Activated naive CD4-positive, alpha-beta T cell treated with anti-CD3 and anti-CD28 coated beads, Interleukin-2, amount 50 U/mL, for 24 hours (primary cell): ENCODE data around the gene CFAP54.
"Not testable (repeated sequence)": the region's sequence is repeated elsewhere in the genome, so short reads cannot be mapped to it uniquely, and the experiment has no call there.

Experiments
- H3K27ac Mint-ChIP-seq: one replicate; pipeline ENCODE4 v1.8.0; 2021; ENCODE audit warnings: mild to moderate bottlenecking, mixed read lengths
- H3K27me3 Mint-ChIP-seq: one replicate; pipeline ENCODE4 v1.8.0; 2021; ENCODE audit warnings: mixed read lengths
- H3K36me3 Mint-ChIP-seq: one replicate; pipeline ENCODE4 v1.8.0; 2021; ENCODE audit warnings: mixed read lengths
- H3K4me1 Mint-ChIP-seq: one replicate; pipeline ENCODE4 v1.8.0; 2021; ENCODE audit warnings: mixed read lengths
- H3K4me3 Mint-ChIP-seq: one replicate; pipeline ENCODE4 v1.8.0; 2021; ENCODE audit warnings: mild to moderate bottlenecking, mixed read lengths
- H3K9me3 Mint-ChIP-seq: one replicate; pipeline ENCODE4 v1.8.0; 2021; ENCODE audit warnings: mixed read lengths

CFAP54 gene

DNA sequence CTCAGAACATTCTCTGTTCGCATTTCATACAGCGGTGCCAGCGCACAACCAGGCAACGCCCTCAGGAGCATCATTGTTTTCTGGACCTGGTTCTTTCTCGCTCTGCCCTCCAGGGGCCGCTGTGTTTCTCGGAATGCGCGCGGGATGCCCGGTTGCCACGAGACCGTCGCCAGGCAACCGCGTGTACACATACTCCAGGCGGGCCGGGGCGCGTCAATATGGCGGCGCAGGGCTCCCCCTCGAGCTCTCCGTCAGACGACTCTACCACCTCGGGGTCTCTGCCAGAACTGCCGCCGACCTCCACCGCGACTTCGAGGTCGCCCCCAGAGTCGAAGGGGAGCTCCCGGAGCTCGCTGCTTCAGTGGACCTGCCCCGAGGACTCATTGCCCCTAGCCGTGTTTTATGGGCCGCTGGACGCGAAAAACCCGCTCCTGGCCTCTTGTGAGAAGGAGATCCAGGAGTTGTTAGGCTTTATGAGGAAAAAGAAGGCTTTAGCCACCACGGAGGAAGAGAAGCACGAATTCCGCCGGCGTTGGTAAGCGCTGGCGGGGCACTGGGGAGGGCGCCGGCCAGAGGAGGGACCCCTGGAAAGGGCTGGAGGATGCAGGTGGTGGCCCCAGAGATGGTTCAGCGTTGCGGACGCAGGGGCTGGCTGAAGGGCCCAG, at the start of gene CFAP54:
Gene CFAP54 (plus strand): TSS at position 186 of the 665 bp plus-strand sequence. CDS start 33 bp downstream, at position 219.
- peaks cover 32% of the 10 kb centered on the region for H3K4me1 Mint-ChIP-seq
- H3K9me3 Mint-ChIP-seq = no peaks in the 10 kb centered on the region
- peak within 1 kb of the TSS; percentile 56 for H3K27ac Mint-ChIP-seq
- peak within 1 kb of the TSS; percentile 94 for H3K4me3 Mint-ChIP-seq
- H3K36me3 Mint-ChIP-seq = no peaks in the 10 kb centered on the region
- no peaks in the 10 kb centered on the region for H3K27me3 Mint-ChIP-seq

DNA sequence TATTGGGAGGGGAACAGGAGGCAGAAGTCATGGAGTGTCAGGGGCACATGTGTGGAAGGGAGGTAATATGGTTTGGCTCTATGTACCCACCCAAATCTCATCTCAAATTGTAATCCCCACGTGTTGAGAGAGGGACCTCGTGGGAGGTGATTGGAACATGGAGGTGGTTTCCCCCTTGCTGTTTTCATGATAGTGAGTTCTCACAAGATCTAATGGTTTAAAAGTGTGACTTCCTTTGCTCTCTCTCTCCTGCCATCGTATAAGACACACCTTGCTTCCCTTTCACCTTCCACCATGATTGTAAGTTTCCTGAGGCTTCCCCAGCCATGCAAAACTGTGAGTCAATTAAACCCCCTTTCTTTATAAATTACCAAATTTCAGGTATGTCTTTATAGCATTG, 47.6 kb upstream of the CFAP54 start:
- no peak overlapping the region for H3K4me3 Mint-ChIP-seq
- peak overlapping the region; percentile 74 for H3K27ac Mint-ChIP-seq
- no peaks in the 10 kb centered on the region for H3K9me3 Mint-ChIP-seq
- H3K27me3 Mint-ChIP-seq = no peaks in the 10 kb centered on the region
- H3K36me3 Mint-ChIP-seq = no peaks in the 10 kb centered on the region
- peaks cover 47% of the 10 kb centered on the region for H3K4me1 Mint-ChIP-seq

DNA sequence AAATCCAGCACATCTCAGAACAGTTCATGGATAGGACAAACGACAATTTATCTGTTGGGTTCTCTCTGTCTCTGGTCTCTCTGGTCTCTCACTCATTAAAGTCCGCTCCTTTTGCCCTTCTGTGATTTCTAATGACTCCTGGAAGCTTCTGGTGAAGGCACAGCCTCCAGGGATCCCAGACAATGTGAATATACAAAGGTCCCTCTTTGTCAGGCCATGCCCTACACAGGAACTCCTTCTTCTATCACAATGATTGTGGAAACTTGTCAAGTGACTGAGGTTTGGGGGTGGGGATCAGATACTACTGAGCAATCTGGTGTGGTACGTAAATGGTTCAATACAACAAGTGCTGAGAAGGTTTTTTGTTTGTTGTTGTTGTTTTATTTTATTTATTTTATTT, 46.5 kb upstream of the CFAP54 start:
- H3K27me3 Mint-ChIP-seq = no peaks in the 10 kb centered on the region
- no peak overlapping the region for H3K4me3 Mint-ChIP-seq
- peaks cover 44% of the 10 kb centered on the region for H3K4me1 Mint-ChIP-seq
- H3K36me3 Mint-ChIP-seq = no peaks in the 10 kb centered on the region
- H3K9me3 Mint-ChIP-seq = no peaks in the 10 kb centered on the region
- H3K27ac Mint-ChIP-seq = peak overlapping the region; percentile 51

DNA sequence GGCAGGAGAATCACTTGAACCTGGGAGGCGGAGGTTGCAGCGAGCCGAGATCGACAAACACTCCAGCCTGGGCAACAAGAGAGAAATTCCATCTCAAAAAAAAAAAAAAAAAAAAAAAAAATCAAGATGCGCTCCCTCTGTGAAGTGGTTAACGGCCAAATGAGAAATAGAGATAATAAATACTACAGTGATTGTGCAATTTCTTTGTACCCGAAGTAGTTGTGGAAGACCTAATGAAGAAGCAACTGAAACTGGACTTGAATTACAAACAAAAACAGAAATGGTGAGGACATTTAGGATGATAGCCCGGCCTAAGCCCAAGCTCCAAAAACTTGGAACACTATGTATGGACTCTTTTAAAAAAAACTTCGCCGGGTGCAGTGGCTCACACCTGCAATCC, 45.0 kb upstream of the CFAP54 start:
- Mint-ChIP-seq H3K36me3 (no peaks in the 10 kb centered on the region), H3K27ac (peak overlapping the region; percentile 19), H3K4me3 (no peak overlapping the region), H3K27me3 (no peaks in the 10 kb centered on the region), H3K4me1 (peaks cover 39% of the 10 kb centered on the region), H3K9me3 (no peaks in the 10 kb centered on the region)

GRCh38 chr12:96445691-96446583, 43.4 kb upstream of the CFAP54 start:
- Mint-ChIP-seq H3K4me3 (peak overlapping the region; percentile 66), H3K4me1 (peaks cover 39% of the 10 kb centered on the region), H3K36me3 (no peaks in the 10 kb centered on the region), H3K9me3 (no peaks in the 10 kb centered on the region), H3K27ac (peak overlapping the region; percentile 94), H3K27me3 (no peaks in the 10 kb centered on the region)

- H3K4me3 Mint-ChIP-seq = no peak overlapping the region
- no peak overlapping the region for H3K27ac Mint-ChIP-seq
- H3K4me1 Mint-ChIP-seq = peaks cover 32% of the 10 kb centered on the region
- no peaks in the 10 kb centered on the region for H3K27me3 Mint-ChIP-seq
- no peaks in the 10 kb centered on the region for H3K9me3 Mint-ChIP-seq
- H3K36me3 Mint-ChIP-seq = no peaks in the 10 kb centered on the region
Observed at GRCh38 chr12:96447256-96447655, 42.1 kb upstream of the CFAP54 start.

- no peak overlapping the region for H3K4me3 Mint-ChIP-seq
- H3K27me3 Mint-ChIP-seq = no peaks in the 10 kb centered on the region
- H3K36me3 Mint-ChIP-seq = no peaks in the 10 kb centered on the region
- H3K4me1 Mint-ChIP-seq = peaks cover 25% of the 10 kb centered on the region
- H3K27ac Mint-ChIP-seq = peak overlapping the region; percentile 37
- no peaks in the 10 kb centered on the region for H3K9me3 Mint-ChIP-seq
Observed at GRCh38 chr12:96448300-96448699, 41.1 kb upstream of the CFAP54 start.

DNA sequence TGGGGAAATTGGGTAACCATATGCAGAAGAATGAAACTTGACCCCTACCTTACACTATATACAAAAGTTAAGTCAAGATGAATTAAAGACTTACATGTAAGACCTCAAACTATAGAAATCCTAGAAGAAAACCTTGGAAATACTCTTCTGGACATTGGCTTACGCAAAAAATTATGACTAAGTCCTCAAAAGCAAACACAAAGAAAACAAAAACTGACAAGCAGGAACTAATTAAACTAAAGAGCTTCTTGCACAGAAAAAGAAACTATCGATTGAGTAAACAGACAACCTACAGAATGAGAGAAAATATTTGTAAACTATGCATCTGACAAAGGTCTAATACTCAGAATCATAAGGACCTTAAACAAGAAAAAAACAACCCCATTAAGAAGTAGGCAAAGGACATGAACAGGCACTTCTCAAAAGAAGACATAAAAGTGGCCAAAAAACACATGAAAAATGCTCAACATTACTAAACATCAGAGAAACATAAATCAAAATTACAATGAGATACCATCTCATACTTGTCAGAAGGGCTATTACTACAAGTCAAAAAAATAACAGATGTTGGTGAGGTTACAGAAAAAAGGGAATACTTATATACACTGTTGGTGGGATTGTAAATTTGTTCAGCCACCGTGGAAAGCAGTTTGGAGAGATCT, 37.0 kb upstream of the CFAP54 start:
- H3K4me3 Mint-ChIP-seq = no peak overlapping the region
- peaks cover 11% of the 10 kb centered on the region for H3K4me1 Mint-ChIP-seq
- no peaks in the 10 kb centered on the region for H3K9me3 Mint-ChIP-seq
- H3K27ac Mint-ChIP-seq = no peak overlapping the region
- H3K27me3 Mint-ChIP-seq = no peaks in the 10 kb centered on the region
- H3K36me3 Mint-ChIP-seq = no peaks in the 10 kb centered on the region

GRCh38 chr12:96454396-96454795, 35.0 kb upstream of the CFAP54 start:
- no peaks in the 10 kb centered on the region for H3K36me3 Mint-ChIP-seq
- no peaks in the 10 kb centered on the region for H3K9me3 Mint-ChIP-seq
- H3K4me3 Mint-ChIP-seq = no peak overlapping the region
- H3K4me1 Mint-ChIP-seq = peaks cover 11% of the 10 kb centered on the region
- no peaks in the 10 kb centered on the region for H3K27me3 Mint-ChIP-seq
- H3K27ac Mint-ChIP-seq = no peak overlapping the region

GRCh38 chr12:96456265-96456974, 33.0 kb upstream of the CFAP54 start:
- peaks cover 11% of the 10 kb centered on the region for H3K4me1 Mint-ChIP-seq
- no peak overlapping the region for H3K4me3 Mint-ChIP-seq
- no peaks in the 10 kb centered on the region for H3K9me3 Mint-ChIP-seq
- H3K27me3 Mint-ChIP-seq = no peaks in the 10 kb centered on the region
- no peak overlapping the region for H3K27ac Mint-ChIP-seq
- no peaks in the 10 kb centered on the region for H3K36me3 Mint-ChIP-seq

DNA sequence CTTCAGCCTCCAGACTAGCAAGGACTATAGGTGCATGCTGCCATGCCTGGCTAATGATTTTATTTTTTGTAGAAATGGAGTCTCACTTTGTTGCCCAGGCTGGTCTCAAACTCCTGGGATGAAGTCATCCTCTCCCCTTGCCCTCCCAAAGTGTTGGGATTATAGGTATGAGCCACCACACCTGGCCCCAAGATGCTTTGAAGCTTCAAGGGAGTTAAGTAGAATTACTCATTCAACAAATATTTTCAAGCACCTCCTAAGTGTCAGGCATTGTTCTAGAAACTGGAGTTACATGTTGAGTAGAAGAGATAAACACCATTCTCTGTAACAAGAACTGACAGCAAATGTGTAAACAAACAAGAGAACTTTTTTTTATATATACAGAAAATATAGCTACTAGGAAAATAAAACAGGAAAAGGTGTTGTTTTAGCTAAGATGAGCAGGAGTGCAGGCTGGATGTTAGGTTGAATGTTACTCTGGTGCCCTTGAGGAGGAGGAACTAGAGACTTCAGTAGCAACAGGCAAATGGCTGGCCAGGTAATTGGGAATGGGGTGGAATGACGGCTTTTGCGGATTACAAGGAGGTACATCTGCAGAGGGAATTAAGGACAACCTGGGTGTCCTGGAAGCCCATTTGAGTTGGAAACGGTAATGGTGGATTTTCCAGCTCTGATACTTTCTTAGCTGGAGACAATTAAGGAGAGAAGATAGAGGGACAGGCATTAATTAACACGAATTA, 32.0 kb upstream of the CFAP54 start:
- Mint-ChIP-seq H3K36me3 (no peaks in the 10 kb centered on the region), H3K27me3 (no peaks in the 10 kb centered on the region)

GRCh38 chr12:96459281-96459680, 30.1 kb upstream of the CFAP54 start:
- H3K4me3 Mint-ChIP-seq, H3K9me3 Mint-ChIP-seq, H3K27me3 Mint-ChIP-seq, H3K4me1 Mint-ChIP-seq, H3K36me3 Mint-ChIP-seq, H3K27ac Mint-ChIP-seq: not testable (repeated sequence)

More for the DNA sequence above, 32.0 kb upstream of the CFAP54 start:
- Mint-ChIP-seq H3K4me3 (no peak overlapping the region), H3K9me3 (no peaks in the 10 kb centered on the region), H3K4me1 (peaks cover 11% of the 10 kb centered on the region), H3K27ac (no peak overlapping the region)

DNA sequence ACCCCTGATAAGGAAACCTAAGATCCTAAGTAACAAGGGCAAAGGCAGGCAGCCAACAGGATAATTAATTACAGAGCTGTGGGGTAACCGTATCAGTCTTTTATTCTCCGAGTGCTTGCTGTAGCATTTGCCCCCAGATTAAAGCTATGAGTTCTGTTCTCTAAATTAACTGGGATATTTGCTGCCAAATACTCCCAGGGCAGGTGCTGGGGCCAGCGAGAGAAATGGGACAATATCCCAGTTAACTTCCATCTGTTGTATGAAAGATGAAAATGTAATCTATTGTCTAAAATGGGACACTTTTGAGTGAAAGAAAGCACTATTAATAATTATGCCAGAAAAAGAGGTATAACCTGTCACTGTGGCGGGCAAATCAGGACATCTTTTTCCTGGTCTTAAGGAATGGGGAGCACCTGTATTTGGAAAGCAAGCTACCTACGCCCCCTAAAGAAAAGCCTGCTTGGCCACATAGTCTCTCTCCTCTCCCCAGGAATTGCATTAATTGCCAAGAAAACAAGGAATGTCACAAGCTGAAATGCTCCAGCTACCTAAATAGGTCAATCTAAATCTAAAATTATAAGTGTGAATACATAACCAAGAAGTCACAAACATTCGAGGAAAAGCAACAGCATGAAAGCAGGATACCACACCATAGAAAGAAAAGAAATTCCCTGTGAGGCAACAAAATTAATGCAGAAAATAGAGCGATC, 26.7 kb upstream of the CFAP54 start:
- no peaks in the 10 kb centered on the region for H3K4me1 Mint-ChIP-seq
- H3K36me3 Mint-ChIP-seq = no peaks in the 10 kb centered on the region
- H3K9me3 Mint-ChIP-seq = no peaks in the 10 kb centered on the region
- no peak overlapping the region for H3K27ac Mint-ChIP-seq
- H3K4me3 Mint-ChIP-seq = no peak overlapping the region
- H3K27me3 Mint-ChIP-seq = no peaks in the 10 kb centered on the region

- Mint-ChIP-seq H3K27ac (no peak overlapping the region), H3K4me3 (no peak overlapping the region), H3K36me3 (peaks cover 6% of the 10 kb centered on the region), H3K27me3 (no peaks in the 10 kb centered on the region), H3K4me1 (no peaks in the 10 kb centered on the region), H3K9me3 (peaks cover 8% of the 10 kb centered on the region)
Observed at GRCh38 chr12:96465896-96466295, 23.5 kb upstream of the CFAP54 start.
